GM18519 (cell line): ENCODE results near the gene DPP10.
"Not testable (repeated sequence)": the region's sequence is repeated elsewhere in the genome, so short reads cannot be mapped to it uniquely, and the experiment has no call there.

Experiments used
- ATAC-seq: cut with Tn5 transposase; IDR thresholded peaks from one replicate; pipeline ENCODE4 v1.9.1; 2021; ENCODE audit warnings: mild to moderate bottlenecking, moderate library complexity; ENCODE audit not compliant: unreplicated experiment, low FRiP score

DPP10 gene

GRCh38 chr2:115369400-115369799 is 927.0 kb downstream of the DPP10 start:
- ATAC-seq, result no peak

- no peak for ATAC-seq
These were observed 932.5 kb downstream of the DPP10 start for GRCh38 chr2:115374981-115375380.

GRCh38 chr2:115384399-115384798 is 942.0 kb downstream of the DPP10 start:
- no peak for ATAC-seq

- no peak for ATAC-seq
These were observed 944.0 kb downstream of the DPP10 start for GRCh38 chr2:115386465-115386864.

DNA sequence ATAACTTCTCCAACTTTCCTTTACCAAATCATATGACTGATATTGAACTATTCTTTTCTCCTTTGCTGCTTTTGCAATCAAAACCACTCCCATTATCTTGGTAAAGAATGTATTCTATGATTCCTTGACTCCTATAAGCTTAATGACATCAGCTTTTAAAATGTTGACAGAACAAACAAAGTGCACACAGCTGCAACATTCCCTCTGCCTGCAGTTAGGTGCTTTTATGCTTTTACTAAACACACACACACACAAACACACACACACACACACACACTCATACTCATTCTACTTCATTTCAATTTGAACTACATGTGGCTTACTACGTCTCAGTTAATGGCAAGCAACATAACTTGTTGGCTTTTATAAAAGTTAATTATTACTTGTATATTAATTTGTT is 946.6 kb downstream of the DPP10 start:
- ATAC-seq, result no peak

GRCh38 chr2:115389898-115390565 is 947.6 kb downstream of the DPP10 start:
- ATAC-seq, result no peak

DNA sequence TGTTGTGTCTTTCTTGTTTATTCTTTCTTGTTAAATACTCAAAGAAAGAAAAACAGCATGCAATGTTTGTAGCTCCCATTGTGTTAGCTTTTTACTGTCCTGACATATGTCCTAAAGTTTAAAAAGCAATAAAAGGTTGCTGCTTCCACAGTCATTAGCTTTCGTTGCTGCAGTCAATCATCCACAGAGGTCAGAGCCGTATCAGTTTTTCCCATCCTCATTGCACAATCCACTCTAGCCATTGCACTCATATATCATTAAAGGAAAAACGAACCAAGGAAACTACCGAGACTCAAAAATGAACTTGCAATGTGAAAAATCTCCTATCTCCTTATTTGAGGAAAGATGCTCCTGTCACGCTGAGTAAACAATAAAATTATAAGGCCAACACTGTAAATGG is 954.1 kb downstream of the DPP10 start:
- ATAC-seq, result no peak

DNA sequence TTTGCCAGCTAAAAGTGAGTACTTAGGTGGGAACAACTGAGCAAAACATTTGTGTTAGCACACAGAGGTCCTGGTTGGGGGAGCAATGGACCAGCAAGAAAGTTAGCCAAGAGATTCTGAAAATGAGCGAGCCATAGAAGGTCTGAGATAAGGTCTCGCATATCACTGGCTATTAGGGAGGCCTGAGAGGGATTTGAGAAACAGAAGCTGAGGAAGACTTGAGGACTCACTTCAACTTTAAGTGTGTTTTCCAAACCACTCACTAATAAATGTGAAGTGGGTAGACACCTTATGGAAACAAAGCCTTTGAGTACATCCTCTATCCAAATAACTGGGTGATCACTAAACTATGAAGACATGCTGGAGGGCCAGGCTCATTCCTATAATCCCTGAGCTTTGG is 958.5 kb downstream of the DPP10 start:
- no peak for ATAC-seq

DNA sequence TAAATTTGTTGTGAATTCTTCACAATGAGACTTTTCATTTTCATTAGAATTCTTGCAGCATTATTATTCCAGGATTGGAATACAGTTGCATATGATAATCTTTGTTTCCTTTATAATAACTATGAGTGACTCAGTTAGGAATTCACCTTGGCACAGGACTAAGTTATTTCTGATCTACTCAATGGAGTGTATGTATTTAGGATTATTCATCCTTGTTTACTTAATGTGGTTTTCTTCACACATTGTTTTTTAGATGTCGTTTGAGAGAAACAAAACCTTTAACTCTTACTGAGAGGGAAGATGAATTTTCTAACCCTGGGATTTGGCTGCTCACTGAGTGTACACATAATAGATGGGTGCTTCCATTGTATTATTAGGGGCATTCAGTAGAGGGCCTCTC is 970.1 kb downstream of the DPP10 start:
- no peak for ATAC-seq

DNA sequence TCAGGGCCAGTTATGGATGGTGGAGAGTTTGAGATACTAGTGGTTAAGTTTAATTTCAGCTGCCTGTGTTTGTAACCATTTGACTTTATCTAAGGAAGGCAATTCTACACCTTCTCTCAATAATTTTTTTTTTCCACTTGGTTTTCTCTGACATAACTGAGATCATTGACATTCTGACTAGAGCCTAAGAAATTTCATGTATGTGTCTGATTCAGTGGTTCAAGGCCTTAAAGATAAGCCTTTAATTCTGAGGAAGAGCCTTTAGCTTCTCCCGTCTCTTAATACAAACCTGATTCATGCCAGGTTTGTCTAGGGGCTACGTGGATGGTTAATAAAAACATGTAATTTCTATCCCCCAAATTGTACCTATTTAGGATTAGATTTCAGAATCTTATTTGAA is 971.4 kb downstream of the DPP10 start:
- ATAC-seq, result no peak

DNA sequence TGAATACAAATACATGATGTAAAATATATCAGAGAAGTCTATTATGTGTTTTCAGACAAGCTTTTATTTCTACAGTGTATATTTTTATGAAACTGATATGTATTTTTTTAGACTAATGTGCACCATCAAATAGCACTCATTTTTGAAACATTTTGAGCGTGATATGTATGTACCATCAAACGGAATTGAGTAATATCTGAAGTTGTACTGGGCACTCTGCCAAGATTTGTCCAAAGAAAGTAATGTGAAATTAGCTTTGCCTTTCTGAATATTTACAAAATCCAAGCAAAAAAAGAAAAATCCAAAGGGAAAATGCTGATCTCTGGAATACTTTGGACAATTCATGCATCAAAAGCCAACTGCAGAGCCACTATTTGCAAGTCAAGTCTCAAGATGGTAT is 972.0 kb downstream of the DPP10 start:
- ATAC-seq, result no peak

GRCh38 chr2:115422004-115422634 is 979.7 kb downstream of the DPP10 start:
- no peak for ATAC-seq

- ATAC-seq, result no peak
These were observed 985.0 kb downstream of the DPP10 start for GRCh38 chr2:115427436-115427835.

GRCh38 chr2:115440746-115441145 is 998.3 kb downstream of the DPP10 start:
- not testable (repeated sequence) for ATAC-seq

DNA sequence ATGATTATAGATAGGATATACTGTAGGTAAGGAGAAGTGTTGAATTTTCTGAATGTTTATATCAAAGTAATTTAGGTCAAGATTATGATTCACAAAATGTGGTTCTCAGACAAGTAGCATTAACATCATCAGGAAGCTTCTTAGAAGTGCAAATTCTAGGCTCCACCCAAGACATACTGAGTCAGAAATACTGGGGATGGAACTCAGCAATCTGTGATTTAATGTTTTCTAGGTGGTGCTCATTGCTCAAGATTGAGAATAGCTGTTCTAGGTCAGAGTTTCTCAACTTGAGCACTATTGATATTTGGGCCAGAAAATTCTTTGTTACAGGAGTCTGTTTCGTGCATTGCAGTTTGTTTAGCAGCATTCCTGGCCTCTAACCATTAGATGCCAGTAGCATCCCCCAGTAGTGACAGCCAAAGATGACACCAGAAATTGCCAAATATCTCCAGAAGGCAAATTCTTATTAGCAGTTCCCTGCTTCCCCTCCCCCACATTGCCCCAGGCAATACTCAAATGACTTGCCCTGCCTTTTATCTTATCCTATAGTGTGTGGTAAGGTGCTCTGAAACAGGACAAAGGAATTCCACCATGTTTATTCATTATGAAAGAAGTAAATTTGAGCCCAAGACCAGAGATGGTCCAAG is 1001.2 kb downstream of the DPP10 start:
- ATAC-seq, result no peak

GRCh38 chr2:115460008-115460407 is 1017.6 kb downstream of the DPP10 start:
- ATAC-seq, result no peak

- no peak for ATAC-seq
These were observed 1038.3 kb downstream of the DPP10 start for GRCh38 chr2:115480741-115481140.

DNA sequence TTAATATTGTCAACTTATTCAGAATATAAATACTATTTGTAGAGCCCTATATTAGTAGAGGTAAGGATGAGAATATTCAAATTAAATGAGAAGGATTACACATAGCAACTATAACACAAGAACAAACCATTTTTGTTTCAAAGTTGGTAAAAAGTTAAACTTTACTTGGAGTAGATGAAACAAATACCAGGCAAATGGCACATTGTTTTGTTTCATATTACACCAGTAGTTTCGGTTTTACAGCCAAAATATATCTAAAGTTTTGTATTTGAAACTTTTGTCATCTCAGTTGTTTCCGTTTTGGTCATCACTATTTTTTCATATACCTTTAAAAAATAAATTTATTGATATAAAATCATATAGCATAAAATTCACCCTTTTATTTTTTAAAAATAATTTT is 1039.4 kb downstream of the DPP10 start:
- no peak for ATAC-seq

DNA sequence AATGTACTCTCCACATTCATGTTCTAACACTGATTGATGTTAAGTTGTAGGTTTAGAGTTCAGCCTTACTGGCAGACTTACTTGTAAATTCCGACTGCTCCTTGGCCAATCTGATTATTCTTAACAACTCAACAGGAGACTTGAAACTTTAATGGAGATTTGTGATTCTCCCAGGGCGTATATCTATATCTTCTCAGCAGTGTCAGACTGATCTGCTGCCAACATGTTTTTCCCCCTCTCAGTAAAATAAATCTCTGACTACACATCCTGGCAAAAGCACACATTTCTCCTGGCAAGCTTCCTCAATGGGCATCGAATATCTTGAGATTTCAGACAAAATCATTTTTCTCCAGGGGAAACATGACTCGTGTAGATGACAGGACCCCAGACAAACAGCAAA is 1041.2 kb downstream of the DPP10 start:
- no peak for ATAC-seq

DNA sequence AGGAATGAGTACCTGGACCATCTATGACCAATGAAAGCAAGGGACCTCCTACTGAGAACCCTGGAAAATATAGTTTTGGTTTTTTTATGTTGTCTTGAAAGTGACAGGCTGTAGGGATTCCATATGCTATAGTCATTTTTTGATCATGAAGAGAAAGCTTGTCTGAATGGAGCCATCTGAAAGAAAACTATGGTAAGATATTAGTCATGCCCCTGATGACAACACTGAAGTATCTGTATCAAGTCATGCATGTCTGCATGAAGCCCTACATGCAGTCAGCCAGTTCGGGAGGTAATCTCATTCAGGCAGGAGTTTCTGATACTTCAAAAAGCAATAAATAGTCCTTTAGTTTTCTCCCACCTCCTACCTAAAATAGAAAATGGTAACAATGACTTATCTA is 1042.0 kb downstream of the DPP10 start:
- no peak for ATAC-seq

DNA sequence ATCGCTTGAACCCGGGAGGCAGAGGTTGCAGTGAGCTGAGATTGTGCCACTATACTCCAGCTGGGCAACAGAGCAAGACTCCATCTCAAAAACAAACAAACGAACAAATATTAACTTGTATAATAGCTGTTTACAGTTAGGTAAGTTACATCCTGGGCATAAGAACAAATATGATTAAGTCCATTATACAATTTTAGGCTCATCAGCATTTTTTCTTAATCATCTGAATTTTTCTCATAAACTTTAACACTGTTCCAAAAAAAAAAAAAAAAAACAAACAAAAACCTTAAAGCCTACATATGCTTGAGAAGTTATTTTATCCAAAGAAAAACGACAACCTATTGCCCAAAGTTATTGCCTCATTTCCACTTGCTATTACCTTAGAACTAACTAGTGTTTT is 1042.5 kb downstream of the DPP10 start:
- no peak for ATAC-seq

DNA sequence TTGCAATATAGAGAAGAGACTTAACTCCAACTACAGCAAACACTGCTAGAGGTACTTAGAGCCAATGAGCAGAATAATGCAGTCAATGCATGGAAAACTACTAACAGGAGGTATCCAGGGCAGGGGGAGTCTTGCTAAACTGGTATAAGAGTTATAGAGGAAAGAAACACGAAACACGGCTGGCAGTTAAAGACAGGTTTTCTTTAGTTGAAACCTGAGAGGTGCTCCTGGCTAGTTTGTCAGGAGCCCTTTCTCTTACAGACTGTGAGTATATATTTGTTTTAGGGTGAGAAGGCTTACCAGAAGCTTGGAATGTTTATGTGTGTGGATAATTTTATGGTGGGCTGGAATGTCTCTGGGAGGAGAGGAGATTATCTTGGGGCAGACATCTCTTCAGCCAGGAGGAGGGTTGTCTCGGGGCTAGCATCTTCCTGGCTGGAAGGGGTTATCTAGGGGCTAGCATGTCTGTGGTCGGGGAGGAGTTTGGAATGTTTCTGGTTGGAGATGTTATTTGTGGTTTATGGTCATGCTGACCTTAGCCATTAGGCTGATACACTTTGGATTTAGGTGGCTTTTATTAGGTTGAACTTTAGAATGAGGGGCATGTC is 1048.8 kb downstream of the DPP10 start:
- no peak for ATAC-seq
